Spleen (tissue), 7 donors: ENCODE results near the gene PARP14.

Experiments
- CTCF ChIP-seq, 11 experiments: fragments of 200-600 bp in 7 of 11; fragments of 450-650 bp in 4 of 11; sonication (generic) in 4 of 11; IDR thresholded peaks in 8 of 11; conservative IDR thresholded peaks in 3 of 11; 1 replicate in 7 of 11; 2 replicates in 4 of 11; pipeline versions ENCODE4 v1.4.0 to v1.8.0; 2016 to 2021; ENCODE audit warnings: antibody characterized with exemption in 11 of 11, inconsistent platforms in 4 of 11, mild to moderate bottlenecking in 1 of 11
- POLR2A ChIP-seq, 3 donors: fragments of 450-650 bp; IDR thresholded peaks; one replicate each; pipeline ENCODE4 v1.5.1; 2017; ENCODE audit warnings: antibody characterized with exemption in 3 of 3, mild to moderate bottlenecking in 1 of 3
- donor health status: DM: no; HTN: no; CAD: no; lungs with moderate emphysema.
- donor health status: DM: no; HTN: no; CAD: no.
- donor health status: DM: no; HTN: no; CAD: no.

- TF ChIP-seq CTCF (IDR thresholded peaks at IDR 0.05 in 8 of 11, conservative IDR thresholded peaks at IDR 0.05 in 3 of 11) (no peak), POLR2A (IDR thresholded peaks at IDR 0.05) (no peak)
Measured at GRCh38 chr3:122646146-122646988, 34.3 kb upstream of the PARP14 start.
